ENCODE results near the gene NLRP12.
A peak's percentile ranks its signal among the peaks of the same experiment; 100 is the strongest.
"Not testable (repeated sequence)": the region's sequence is repeated elsewhere in the genome, so short reads cannot be mapped to it uniquely, and the experiment has no call there.

The NLRP12 gene

DNA sequence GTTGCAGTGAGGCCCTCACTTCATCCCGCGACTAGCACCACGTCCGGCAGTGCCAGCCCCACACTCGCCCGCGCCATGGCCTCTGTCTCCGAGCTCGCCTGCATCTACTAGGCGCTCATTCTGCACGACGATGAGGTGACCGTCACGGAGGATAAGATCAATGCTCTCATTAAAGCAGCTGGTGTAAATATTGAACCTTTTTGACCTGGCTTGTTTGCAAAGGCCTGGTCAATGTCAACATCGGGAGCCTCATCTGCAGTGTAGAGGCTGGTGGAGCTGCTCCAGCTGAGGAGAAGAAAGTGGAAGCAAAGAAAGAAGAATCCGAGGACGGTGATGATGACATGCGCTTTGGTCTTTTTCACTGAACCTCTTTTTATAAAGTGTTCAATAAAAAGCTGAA is 48.6 kb downstream of the NLRP12 start:
- no peak for DNase-seq (ENCODE audit: low read depth)

DNA sequence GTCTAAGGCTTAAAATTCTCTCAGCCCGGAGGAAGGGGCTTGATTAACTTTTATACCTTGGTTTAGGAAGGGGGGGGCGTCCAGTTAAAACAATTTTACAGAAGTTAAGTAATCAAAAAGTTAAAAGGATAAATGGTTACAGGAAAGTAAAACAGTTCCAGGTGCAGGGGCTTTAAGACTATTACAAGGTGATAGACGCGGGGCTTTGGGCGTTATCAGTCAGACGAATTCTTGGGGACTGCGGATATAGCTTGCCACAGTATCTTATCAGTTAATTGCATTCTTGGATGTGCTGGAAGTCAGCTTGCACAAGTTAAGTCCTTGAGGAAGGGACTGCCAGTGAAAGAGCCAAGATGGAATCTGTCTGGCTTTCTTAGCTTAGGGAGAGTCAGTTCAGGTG is 49.6 kb downstream of the NLRP12 start:
- not testable (repeated sequence) for DNase-seq (ENCODE audit: low read depth)

DNA sequence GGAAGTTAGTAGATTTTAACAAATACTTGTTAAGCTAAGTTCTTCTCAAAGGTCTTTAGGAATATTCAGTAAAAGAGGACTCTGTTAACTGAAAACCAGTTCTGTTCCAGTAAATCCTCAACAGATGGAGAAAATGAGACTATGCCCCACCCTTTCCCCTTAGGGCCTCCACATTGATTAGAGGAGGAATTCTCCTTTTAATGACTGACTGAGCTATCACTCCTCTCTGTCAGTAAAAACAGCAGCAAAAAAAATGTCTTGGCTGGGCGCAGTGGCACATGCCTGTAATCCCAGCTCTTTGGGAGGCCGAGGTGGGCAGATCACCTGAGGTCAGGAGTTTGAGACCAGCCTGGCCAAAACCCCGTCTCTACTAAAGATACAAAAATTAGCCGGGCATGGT is 50.1 kb downstream of the NLRP12 start:
- DNase-seq (ENCODE audit: low read depth): no peak

DNA sequence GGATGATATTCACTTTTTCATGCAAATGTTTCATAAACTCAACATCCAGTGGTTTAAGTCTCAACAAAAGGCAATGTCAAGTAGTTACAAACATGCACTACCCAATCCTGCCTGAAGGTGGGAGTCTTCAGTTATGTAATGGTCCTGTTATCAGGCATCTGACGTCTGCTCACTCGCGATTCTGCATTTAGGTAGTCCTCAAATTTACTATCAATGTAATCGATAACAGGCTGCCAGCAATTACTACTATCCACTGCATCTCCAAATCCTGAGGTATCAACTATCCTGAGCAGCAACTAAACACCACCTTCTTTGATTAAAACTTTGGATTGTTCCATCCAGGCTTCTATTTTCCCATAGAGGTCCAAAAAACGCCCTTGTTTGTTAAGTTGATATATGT is 51.2 kb downstream of the NLRP12 start:
- peak; percentile 50 for DNase-seq (ENCODE audit: low read depth)

- DNase-seq (ENCODE audit: low read depth): no peak
These were observed 53.0 kb downstream of the NLRP12 start for GRCh38 chr19:53771144-53771543.

DNA sequence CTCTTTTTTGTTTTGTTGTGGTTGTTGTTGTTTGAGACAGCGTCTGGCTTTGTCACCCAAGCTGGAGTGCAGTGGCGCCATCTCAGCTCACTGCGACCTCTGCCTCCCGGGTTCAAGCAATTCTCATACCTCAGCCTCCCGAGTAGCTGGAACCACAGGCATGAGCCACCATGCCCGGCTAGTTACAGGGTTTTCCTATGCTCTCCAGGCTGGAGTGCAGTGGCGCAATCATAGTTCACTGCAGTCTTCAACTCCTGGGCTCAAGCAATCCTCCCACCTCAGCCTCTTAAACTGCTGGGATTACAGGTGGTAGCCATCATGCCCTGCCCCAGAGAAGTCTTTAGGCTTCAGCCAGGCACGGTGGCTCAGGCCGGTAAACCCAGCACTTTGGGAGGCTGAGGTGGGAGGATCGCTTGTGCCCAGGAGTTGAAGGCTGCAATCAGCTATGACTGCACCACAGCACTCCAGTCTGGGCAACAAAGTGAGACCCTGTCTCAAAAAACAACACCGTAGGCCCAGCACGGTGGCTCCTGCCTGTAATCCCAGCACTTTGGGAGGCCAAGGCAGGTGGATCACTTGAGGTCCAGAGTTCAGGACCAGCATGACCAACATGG is 54.3 kb downstream of the NLRP12 start:
- DNase-seq (ENCODE audit: low read depth): not testable (repeated sequence)

DNA sequence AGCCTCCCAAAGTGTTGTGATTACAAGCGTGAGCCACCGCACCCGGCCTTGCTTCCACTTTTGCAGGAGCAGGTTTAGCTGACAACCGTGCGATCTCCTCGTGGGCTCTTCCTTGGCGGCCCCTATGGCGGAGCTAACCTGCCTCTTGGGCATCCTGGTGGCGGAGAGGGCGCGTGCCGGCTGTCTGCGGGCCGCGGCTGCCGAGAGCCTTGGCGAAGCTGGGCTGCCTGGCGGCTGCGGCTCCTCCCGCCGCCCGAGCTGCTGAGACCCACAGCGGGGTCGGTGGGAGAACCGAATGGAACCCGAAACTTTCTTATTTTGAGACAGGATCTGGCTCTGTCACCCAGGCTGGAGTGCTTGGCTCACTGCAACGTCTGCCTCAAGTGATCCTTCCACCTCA is 55.7 kb downstream of the NLRP12 start:
- DNase-seq (ENCODE audit: low read depth): no peak

DNA sequence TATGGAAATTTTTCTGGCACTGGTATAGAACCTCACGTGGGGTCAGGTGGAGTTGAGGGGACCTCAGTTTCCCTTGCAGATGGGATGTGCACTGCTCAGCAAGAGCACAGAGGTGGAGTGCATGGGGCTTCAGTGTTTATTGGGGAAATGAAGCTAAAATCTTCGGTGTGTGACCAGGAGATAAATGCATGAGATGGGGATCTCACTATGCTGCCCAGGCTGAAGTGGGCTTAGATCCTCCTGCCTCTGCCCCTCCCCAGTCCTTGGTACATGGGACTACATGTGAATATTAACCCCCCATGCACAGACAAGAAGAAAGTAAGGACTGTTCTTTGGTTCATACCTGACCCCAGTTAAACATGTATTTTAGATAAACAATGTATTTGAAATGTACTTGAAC is 65.1 kb downstream of the NLRP12 start:
- not testable (repeated sequence) for DNase-seq (ENCODE audit: low read depth)

All from fibroblast of gingiva (primary cell).